Right atrium auricular region (tissue), 2 donors: Measurements from ENCODE around the gene TNFRSF19. TPM values are rescaled to one million over a fixed set of nuclear protein-coding genes. Genes with fewer than 3 reads are reported as not detected.
A peak's percentile ranks its signal among the peaks of the same experiment; 100 is the strongest.

Experiments
- DNase-seq: peaks from one replicate; pipeline ENCODE4 v3.0.0-alpha.2; 2019; ENCODE audit warnings: low spot score
- H3K27ac ChIP-seq, 2 donors: fragments of 200-600 bp; sonication (generic); 1 replicate in 1 of 2; 2 replicates in 1 of 2; pipeline ENCODE4 v1.5.1; 2016 to 2019
- H3K27me3 ChIP-seq, 2 donors: fragments of 200-600 bp; sonication (generic); one replicate each; pipeline versions ENCODE4 v1.5.1 to v1.6.0; 2017 to 2019
- H3K36me3 ChIP-seq: fragments of 200-600 bp; sonication (generic); one replicate; pipeline ENCODE4 v1.5.1; 2016
- H3K4me1 ChIP-seq, 2 donors: fragments of 200-600 bp; sonication (generic); one replicate each; pipeline versions ENCODE4 v1.5.1 to v1.6.0; 2017 to 2019
- H3K4me3 ChIP-seq, 2 donors: fragments of 200-600 bp; sonication (generic); 1 replicate in 1 of 2; 2 replicates in 1 of 2; pipeline ENCODE4 v1.5.1; 2017 to 2019; ENCODE audit warnings: mild to moderate bottlenecking in 1 of 2, moderate library complexity in 1 of 2
- H3K9me3 ChIP-seq, 2 donors: fragments of 200-600 bp; sonication (generic); one replicate each; pipeline ENCODE4 v1.5.1; 2019
- CTCF ChIP-seq, 2 donors: fragments of 200-600 bp; sonication (generic); IDR thresholded peaks; one replicate each; pipeline ENCODE4 v1.5.1; 2019; ENCODE audit warnings: antibody characterized with exemption in 2 of 2
- total RNA-seq, 2 donors: library from RNA; depleted of rRNA; stranded (reverse); fragments of >200 nt; gene quantifications; one replicate each; pipeline ENCODE4 v1.1.0, GENCODE V29; 2016

TNFRSF19 gene
- total RNA-seq, 2 donors from 2014 or later = 32.2 to 38.5 TPM

DNA sequence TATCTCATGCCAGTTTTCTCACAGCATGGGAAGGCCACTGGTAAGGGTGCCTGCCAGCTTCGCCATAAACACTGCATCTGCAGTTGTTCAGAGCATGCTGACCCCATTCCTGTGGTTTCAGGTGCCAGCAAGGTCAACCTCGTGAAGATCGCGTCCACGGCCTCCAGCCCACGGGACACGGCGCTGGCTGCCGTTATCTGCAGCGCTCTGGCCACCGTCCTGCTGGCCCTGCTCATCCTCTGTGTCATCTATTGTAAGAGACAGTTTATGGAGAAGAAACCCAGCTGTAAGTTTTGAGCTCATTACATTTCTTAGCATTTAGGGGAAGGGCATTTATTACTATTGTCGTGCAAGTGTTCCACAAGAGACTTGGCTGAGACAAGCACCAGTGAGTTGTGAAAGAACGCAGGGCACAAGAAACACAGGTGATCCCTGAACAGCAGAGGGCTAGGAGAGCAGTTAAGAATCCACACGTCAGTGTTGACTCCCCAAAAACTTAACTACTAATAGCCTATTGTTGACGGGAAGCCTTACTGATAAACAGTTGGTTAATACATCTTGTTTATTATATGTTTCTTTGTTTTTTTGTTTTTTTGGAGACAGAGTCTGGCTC lies 88.8 kb downstream of the TNFRSF19 start:
- peaks cover 0 to 65% of the 10 kb centered on the region in 2 donors for H3K4me1 ChIP-seq
- H3K27ac ChIP-seq = peak overlapping the region; percentile 60 to 73

GRCh38 chr13:23660249-23660648 lies 90.0 kb downstream of the TNFRSF19 start:
- no peak for DNase-seq
- H3K36me3 ChIP-seq = peaks cover 12% of the 10 kb centered on the region
- peaks cover 0 to 53% of the 10 kb centered on the region in 2 donors for H3K4me1 ChIP-seq
- peak overlapping the region; percentile 60 to 73 for H3K27ac ChIP-seq
- no peaks in the 10 kb centered on the region for H3K9me3 ChIP-seq
- H3K4me3 ChIP-seq = no peak overlapping the region
- H3K27me3 ChIP-seq = no peaks in the 10 kb centered on the region
- TF ChIP-seq CTCF (IDR thresholded peaks at IDR 0.05) = no peak

More for the DNA sequence above, 88.8 kb downstream of the TNFRSF19 start:
- H3K36me3 ChIP-seq = peaks cover 8% of the 10 kb centered on the region
- H3K4me3 ChIP-seq = no peak overlapping the region
- no peak for TF ChIP-seq CTCF (IDR thresholded peaks at IDR 0.05)
- no peaks in the 10 kb centered on the region for H3K9me3 ChIP-seq
- H3K27me3 ChIP-seq = no peaks in the 10 kb centered on the region
- DNase-seq = no peak

DNA sequence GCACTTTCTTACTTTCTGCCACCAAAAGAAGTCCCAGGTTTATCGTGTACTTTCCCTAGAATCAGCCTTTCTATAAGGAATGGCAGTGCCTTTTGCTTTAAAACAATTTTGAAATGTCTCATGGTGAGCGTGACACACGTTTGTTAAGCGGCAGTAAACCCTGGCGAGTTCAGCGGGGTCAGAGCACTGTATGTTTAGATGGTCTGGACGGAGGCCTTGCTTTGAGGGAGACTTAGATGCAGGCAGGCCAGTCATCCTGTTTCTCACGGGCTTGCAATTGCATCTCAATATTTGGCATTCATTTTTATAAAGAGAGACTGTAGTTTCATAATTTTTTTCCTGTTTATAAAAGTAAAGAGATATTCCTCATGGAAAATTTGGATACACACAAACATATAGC lies 96.4 kb downstream of the TNFRSF19 start:
- Histone ChIP-seq H3K36me3 (peaks cover 21% of the 10 kb centered on the region), H3K4me1 (peaks cover 0 to 30% of the 10 kb centered on the region in 2 donors), H3K4me3 (no peak overlapping the region), H3K27ac (no peak overlapping the region), H3K9me3 (no peaks in the 10 kb centered on the region), H3K27me3 (no peaks in the 10 kb centered on the region)
- DNase-seq = no peak
- no peak for TF ChIP-seq CTCF (IDR thresholded peaks at IDR 0.05)

- Histone ChIP-seq H3K9me3 (no peaks in the 10 kb centered on the region), H3K27ac (no peak overlapping the region), H3K36me3 (peaks cover 21% of the 10 kb centered on the region), H3K27me3 (no peaks in the 10 kb centered on the region), H3K4me3 (no peak overlapping the region), H3K4me1 (peaks cover 0 to 40% of the 10 kb centered on the region in 2 donors)
- DNase-seq = no peak
- no peak for TF ChIP-seq CTCF (IDR thresholded peaks at IDR 0.05)
Observed at GRCh38 chr13:23667750-23668149, 97.5 kb downstream of the TNFRSF19 start.

- no peak for DNase-seq
- H3K36me3 ChIP-seq = peaks cover 21% of the 10 kb centered on the region
- no peaks in the 10 kb centered on the region for H3K27me3 ChIP-seq
- no peaks in the 10 kb centered on the region for H3K9me3 ChIP-seq
- H3K4me3 ChIP-seq = no peak overlapping the region
- peaks cover 0 to 39% of the 10 kb centered on the region in 2 donors for H3K4me1 ChIP-seq
- H3K27ac ChIP-seq = peak overlapping the region in 1 of 2 donors; percentile 36
- no peak for TF ChIP-seq CTCF (IDR thresholded peaks at IDR 0.05)
Observed at GRCh38 chr13:23668562-23668961, 98.3 kb downstream of the TNFRSF19 start.

DNA sequence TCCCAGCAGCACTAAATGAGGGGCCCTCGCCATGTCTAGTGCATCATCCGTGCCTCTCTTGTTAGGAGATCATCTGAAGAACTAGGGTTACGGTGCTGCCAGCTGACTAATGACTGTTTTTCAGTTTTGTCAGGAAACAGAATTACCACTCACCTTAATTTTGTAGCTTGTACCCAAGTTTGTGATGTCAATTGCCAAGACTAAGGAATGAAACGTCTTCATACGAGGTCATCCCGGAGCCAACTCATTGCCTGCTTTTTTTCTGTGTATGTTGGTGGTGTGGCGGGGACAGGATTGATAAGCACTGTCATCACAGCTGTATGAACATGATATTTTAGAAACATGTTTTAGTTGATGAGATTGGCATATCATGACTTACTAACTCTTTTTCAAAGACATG lies 100.6 kb downstream of the TNFRSF19 start:
- peak overlapping the region; percentile 14 to 37 for H3K27ac ChIP-seq
- H3K4me1 ChIP-seq = peaks cover 0 to 40% of the 10 kb centered on the region in 2 donors
- H3K9me3 ChIP-seq = no peaks in the 10 kb centered on the region
- no peak for DNase-seq
- peaks cover 24% of the 10 kb centered on the region for H3K36me3 ChIP-seq
- TF ChIP-seq CTCF (IDR thresholded peaks at IDR 0.05) = no peak
- no peak overlapping the region for H3K4me3 ChIP-seq
- H3K27me3 ChIP-seq = no peaks in the 10 kb centered on the region
